Thymus (tissue), 11 donors: ENCODE data around the gene ANO9. TPM values are rescaled to one million over a fixed set of nuclear protein-coding genes. Genes with fewer than 3 reads are reported as not detected.
"Not testable (repeated sequence)": the region's sequence is repeated elsewhere in the genome, so short reads cannot be mapped to it uniquely, and the experiment has no call there.

Source experiments
- DNase-seq, 9 donors: peaks; one replicate each; pipeline ENCODE4 v3.0.0-alpha.2; 2013; ENCODE audit warnings: low spot score in 9 of 9, low read depth in 6 of 9, missing footprints in 1 of 9
- H3K27ac ChIP-seq, 2 donors: one replicate each; pipeline ENCODE4 v1.5.1; 2013; ENCODE audit warnings: control low read depth in 1 of 2, low read depth in 1 of 2, low read length in 1 of 2, mild to moderate bottlenecking in 1 of 2, moderate library complexity in 1 of 2
- H3K27me3 ChIP-seq, 2 donors: one replicate each; pipeline ENCODE4 v1.5.1; 2013; ENCODE audit warnings: low read length in 1 of 2; ENCODE audit not compliant: control insufficient read depth in 2 of 2, insufficient read depth in 1 of 2
- H3K36me3 ChIP-seq, 2 donors: one replicate each; pipeline ENCODE4 v1.5.1; 2013; ENCODE audit warnings: low read length in 1 of 2, mild to moderate bottlenecking in 1 of 2, moderate library complexity in 1 of 2; ENCODE audit not compliant: control insufficient read depth in 2 of 2, insufficient read depth in 2 of 2
- H3K4me1 ChIP-seq, 2 donors: one replicate each; pipeline ENCODE4 v1.5.1; 2013; ENCODE audit warnings: low read length in 2 of 2; ENCODE audit not compliant: control insufficient read depth in 2 of 2, insufficient read depth in 2 of 2
- H3K4me3 ChIP-seq, 2 donors: one replicate each; pipeline ENCODE4 v1.5.1; 2013; ENCODE audit warnings: low read length in 2 of 2, control low read depth in 1 of 2, mild to moderate bottlenecking in 1 of 2
- H3K9me3 ChIP-seq, 2 donors: one replicate each; pipeline ENCODE4 v1.5.1; 2013; ENCODE audit warnings: low read length in 1 of 2, mild to moderate bottlenecking in 1 of 2; ENCODE audit not compliant: control insufficient read depth in 2 of 2, insufficient read depth in 1 of 2
- WGBS: extraction: QIAGEN DNeasy Blood & Tissue Kit; methylation state at CpG from one replicate; pipeline ENCODE4 v1.1.7; 2013; 5-methylcytosine and 5-hydroxymethylcytosine counted together
- polyA plus RNA-seq: library from polyadenylated mRNA; stranded (reverse); fragments of 200-250 nt; gene quantifications from one replicate; pipeline ENCODE4 v1.2.3, GENCODE V29; 2013
- total RNA-seq: library from RNA; stranded (reverse); fragments of 120-200 nt; gene quantifications from one replicate; pipeline ENCODE4 v1.2.4, GENCODE V29; 2013
- donor health status: healthy.

The ANO9 gene
- total and polyA plus RNA-seq, 2 donors = 26.3 to 114 TPM

- no peak for DNase-seq
- Histone ChIP-seq H3K27ac (no peak overlapping the region), H3K36me3 (peaks cover 0 to 9% of the 10 kb centered on the region in 2 donors), H3K4me3 (no peak overlapping the region), H3K9me3 (peaks cover 2 to 15% of the 10 kb centered on the region in 2 donors), H3K4me1 (peaks cover 3 to 13% of the 10 kb centered on the region in 2 donors), H3K27me3 (peaks cover 22 to 27% of the 10 kb centered on the region in 2 donors)
- 97% methylated on average over 14 of the region's 14 CpGs for WGBS
Observed at GRCh38 chr11:404551-405264, 37.1 kb downstream of the ANO9 start.

- 97% methylated on average over 27 of the region's 27 CpGs for WGBS
- Histone ChIP-seq H3K4me3 (no peak overlapping the region), H3K36me3 (peaks cover 0 to 7% of the 10 kb centered on the region in 2 donors), H3K27ac (no peak overlapping the region), H3K4me1 (peaks cover 3 to 13% of the 10 kb centered on the region in 2 donors), H3K9me3 (peaks cover 6 to 18% of the 10 kb centered on the region in 2 donors), H3K27me3 (peaks cover 27 to 32% of the 10 kb centered on the region in 2 donors)
- no peak for DNase-seq
Observed at GRCh38 chr11:403761-404431, 37.9 kb downstream of the ANO9 start.

- no peak for DNase-seq
- H3K36me3 ChIP-seq = peaks cover 0 to 7% of the 10 kb centered on the region in 2 donors
- peaks cover 27 to 34% of the 10 kb centered on the region in 2 donors for H3K27me3 ChIP-seq
- WGBS = 67% methylated on average over 55 of the region's 55 CpGs
- H3K4me1 ChIP-seq = peaks cover 3 to 13% of the 10 kb centered on the region in 2 donors
- no peak overlapping the region for H3K4me3 ChIP-seq
- H3K27ac ChIP-seq = no peak overlapping the region
- H3K9me3 ChIP-seq = peaks cover 6 to 18% of the 10 kb centered on the region in 2 donors
Observed at GRCh38 chr11:403021-403760, 38.6 kb downstream of the ANO9 start.

GRCh38 chr11:401196-401595 is 40.6 kb downstream of the ANO9 start:
- Histone ChIP-seq H3K9me3 (peaks cover 6 to 30% of the 10 kb centered on the region in 2 donors), H3K27me3 (peaks cover 43 to 51% of the 10 kb centered on the region in 2 donors)
- DNase-seq, H3K27ac ChIP-seq, H3K4me1 ChIP-seq, H3K4me3 ChIP-seq, H3K36me3 ChIP-seq: not testable (repeated sequence)
- no CpG with 5 or more reads among the region's 52 CpGs for WGBS

- peaks cover 0 to 5% of the 10 kb centered on the region in 2 donors for H3K36me3 ChIP-seq
- peaks cover 0 to 6% of the 10 kb centered on the region in 2 donors for H3K4me1 ChIP-seq
- DNase-seq = no peak
Observed at GRCh38 chr11:400241-400689, 41.5 kb downstream of the ANO9 start.

GRCh38 chr11:399731-400211 is 42.0 kb downstream of the ANO9 start:
- H3K27ac ChIP-seq = no peak overlapping the region
- H3K27me3 ChIP-seq = peaks cover 46 to 58% of the 10 kb centered on the region in 2 donors
- H3K4me3 ChIP-seq = no peak overlapping the region
- H3K9me3 ChIP-seq = peaks cover 8 to 30% of the 10 kb centered on the region in 2 donors
- H3K4me1 ChIP-seq = peaks cover 0 to 6% of the 10 kb centered on the region in 2 donors
- DNase-seq = no peak
- peaks cover 0 to 5% of the 10 kb centered on the region in 2 donors for H3K36me3 ChIP-seq
- 41% methylated on average over 21 of the region's 21 CpGs for WGBS

More at GRCh38 chr11:400241-400689, 41.5 kb downstream of the ANO9 start:
- WGBS = 21% methylated on average over 50 of the region's 50 CpGs
- Histone ChIP-seq H3K4me3 (no peak overlapping the region), H3K27ac (no peak overlapping the region), H3K9me3 (peaks cover 8 to 30% of the 10 kb centered on the region in 2 donors), H3K27me3 (peaks cover 46 to 59% of the 10 kb centered on the region in 2 donors)

- DNase-seq = no peak
- Histone ChIP-seq H3K36me3 (peaks cover 0 to 5% of the 10 kb centered on the region in 2 donors), H3K4me1 (peaks cover 0 to 6% of the 10 kb centered on the region in 2 donors), H3K4me3 (no peak overlapping the region), H3K27me3 (peaks cover 42 to 49% of the 10 kb centered on the region in 2 donors), H3K9me3 (peaks cover 8 to 30% of the 10 kb centered on the region in 2 donors), H3K27ac (no peak overlapping the region)
- 93% methylated on average over 20 of the region's 20 CpGs for WGBS
Observed at GRCh38 chr11:398826-399225, 43.0 kb downstream of the ANO9 start.

GRCh38 chr11:396948-397548 is 44.8 kb downstream of the ANO9 start:
- Histone ChIP-seq H3K36me3 (peaks cover 0 to 5% of the 10 kb centered on the region in 2 donors), H3K27ac (no peak overlapping the region), H3K4me3 (peak overlapping the region in 1 of 2 donors; percentile 5), H3K4me1 (peaks cover 0 to 6% of the 10 kb centered on the region in 2 donors), H3K9me3 (peaks cover 8 to 22% of the 10 kb centered on the region in 2 donors), H3K27me3 (peaks cover 32 to 39% of the 10 kb centered on the region in 2 donors)
- DNase-seq = no peak
- 23% methylated on average over 43 of the region's 43 CpGs for WGBS
